ENCODE measurements around the gene CSMD2. TPM values are rescaled to one million over a fixed set of nuclear protein-coding genes. Genes with fewer than 3 reads are reported as not detected.

Gene CSMD2
- total RNA-seq, 2 experiments from 2014 or later = not detected

DNA sequence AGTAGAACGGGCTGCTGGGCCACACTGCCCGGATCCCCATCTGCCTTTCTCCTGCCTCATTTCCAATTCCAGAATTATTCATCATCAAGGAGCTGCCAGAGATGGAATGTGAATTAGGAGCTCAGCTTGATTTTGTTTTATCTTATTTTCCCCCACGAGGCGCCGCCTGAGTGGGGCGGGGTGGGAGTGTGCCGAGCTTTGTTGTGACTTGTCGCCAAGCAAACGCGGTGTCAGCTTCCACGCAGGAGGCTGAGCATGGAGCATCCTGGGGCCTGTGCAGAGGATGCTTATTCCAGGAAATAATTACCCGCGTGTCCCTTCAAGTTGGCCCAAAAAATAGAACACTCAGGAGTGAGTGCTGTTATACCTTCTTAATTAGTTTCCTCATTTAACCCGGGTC is 209.9 kb downstream of the CSMD2 start:
- no peaks in the 10 kb centered on the region for H3K27me3 ChIP-seq (ENCODE audit: control insufficient read depth in 1 of 2, insufficient read depth in 2 of 2, low read length in 2 of 2)
- no peak for TF ChIP-seq CTCF (IDR thresholded peaks at IDR 0.05)
- Mint-ChIP-seq H3K4me3 (no peak overlapping the region), H3K36me3 (ENCODE audit: low read depth) (no peaks in the 10 kb centered on the region), H3K9me3 (no peaks in the 10 kb centered on the region), H3K27me3 (no peaks in the 10 kb centered on the region), H3K27ac (no peak overlapping the region), H3K4me1 (ENCODE audit: low read depth) (no peaks in the 10 kb centered on the region)
- ATAC-seq (ENCODE audit: poor library complexity) = no peak
- ChIA-PET POLR2A (no interaction called here), CTCF (no interaction called here)
- intact Hi-C loops (cut with DNase I, micrococcal nuclease) = no loop called here
- H3K36me3 ChIP-seq (ENCODE audit: insufficient read depth, low read length) = no peaks in the 10 kb centered on the region
- no peak overlapping the region for H3K27ac ChIP-seq (ENCODE audit: low read depth in 1 of 2, low read length in 2 of 2)
- H3K4me3 ChIP-seq (ENCODE audit: low read length) = no peak overlapping the region
- H3K4me1 ChIP-seq (ENCODE audit: insufficient read depth, low read length) = no peaks in the 10 kb centered on the region
- H3K9me3 ChIP-seq (ENCODE audit: control insufficient read depth in 1 of 2, insufficient read depth in 1 of 2, low read length in 2 of 2) = no peaks in the 10 kb centered on the region
- no peak for DNase-seq

- Histone ChIP-seq H3K27ac (ENCODE audit: low read depth in 1 of 2, low read length in 2 of 2) (no peak overlapping the region), H3K9me3 (ENCODE audit: control insufficient read depth in 1 of 2, insufficient read depth in 1 of 2, low read length in 2 of 2) (peaks cover 0 to 8% of the 10 kb centered on the region in 2 experiments), H3K27me3 (ENCODE audit: control insufficient read depth in 1 of 2, insufficient read depth in 2 of 2, low read length in 2 of 2) (no peaks in the 10 kb centered on the region), H3K4me1 (ENCODE audit: insufficient read depth, low read length) (no peaks in the 10 kb centered on the region), H3K4me3 (ENCODE audit: low read length) (no peak overlapping the region), H3K36me3 (ENCODE audit: insufficient read depth, low read length) (no peaks in the 10 kb centered on the region)
- DNase-seq (no peak), ATAC-seq (ENCODE audit: poor library complexity) (no peak)
- intact Hi-C loops (cut with DNase I, micrococcal nuclease) = no loop called here
- H3K9me3 Mint-ChIP-seq = no peaks in the 10 kb centered on the region
- ChIA-PET POLR2A (no interaction called here), CTCF (no interaction called here)
- no peak overlapping the region for H3K4me3 Mint-ChIP-seq
- no peaks in the 10 kb centered on the region for H3K4me1 Mint-ChIP-seq (ENCODE audit: low read depth)
- no peaks in the 10 kb centered on the region for H3K27me3 Mint-ChIP-seq
- no peak overlapping the region for H3K27ac Mint-ChIP-seq
- TF ChIP-seq CTCF (IDR thresholded peaks at IDR 0.05) = no peak
- no peaks in the 10 kb centered on the region for H3K36me3 Mint-ChIP-seq (ENCODE audit: low read depth)
These were observed 215.5 kb downstream of the CSMD2 start for GRCh38 chr1:33949570-33949969.

DNA sequence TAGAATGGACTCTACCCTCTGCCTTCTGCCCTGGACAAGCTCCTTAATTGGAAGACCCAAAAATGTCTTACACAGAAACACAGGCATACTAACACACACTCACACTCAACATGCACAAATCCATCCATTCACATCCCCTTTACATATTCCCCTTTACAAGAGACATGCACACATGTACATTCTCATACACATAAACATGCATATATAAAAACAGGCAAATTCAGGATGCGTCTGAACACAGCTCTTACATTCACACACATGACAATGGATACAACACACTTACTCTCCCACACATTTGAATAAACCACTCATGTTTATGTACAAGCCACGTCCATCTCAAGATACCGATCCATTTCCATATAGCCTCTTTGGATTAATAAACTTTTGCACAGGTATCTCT is 216.7 kb downstream of the CSMD2 start:
- H3K36me3 Mint-ChIP-seq (ENCODE audit: low read depth) = no peaks in the 10 kb centered on the region
- Histone ChIP-seq H3K9me3 (ENCODE audit: control insufficient read depth in 1 of 2, insufficient read depth in 1 of 2, low read length in 2 of 2) (peaks cover 0 to 8% of the 10 kb centered on the region in 2 experiments), H3K27me3 (ENCODE audit: control insufficient read depth in 1 of 2, insufficient read depth in 2 of 2, low read length in 2 of 2) (no peaks in the 10 kb centered on the region), H3K27ac (ENCODE audit: low read depth in 1 of 2, low read length in 2 of 2) (no peak overlapping the region), H3K4me3 (ENCODE audit: low read length) (no peak overlapping the region), H3K36me3 (ENCODE audit: insufficient read depth, low read length) (no peaks in the 10 kb centered on the region), H3K4me1 (ENCODE audit: insufficient read depth, low read length) (no peaks in the 10 kb centered on the region)
- TF ChIP-seq CTCF (IDR thresholded peaks at IDR 0.05) = no peak
- no peak overlapping the region for H3K4me3 Mint-ChIP-seq
- intact Hi-C loops (cut with DNase I, micrococcal nuclease) = no loop called here
- no peaks in the 10 kb centered on the region for H3K9me3 Mint-ChIP-seq
- no peak for DNase-seq
- ChIA-PET POLR2A (no interaction called here), CTCF (no interaction called here)
- no peaks in the 10 kb centered on the region for H3K27me3 Mint-ChIP-seq
- no peaks in the 10 kb centered on the region for H3K4me1 Mint-ChIP-seq (ENCODE audit: low read depth)
- no peak for ATAC-seq (ENCODE audit: poor library complexity)
- no peak overlapping the region for H3K27ac Mint-ChIP-seq

All from CD4-positive, alpha-beta T cell (primary cell).